ENCODE results near the gene BSN. TPM values are rescaled to one million over a fixed set of nuclear protein-coding genes. Genes with fewer than 3 reads are reported as not detected.

BSN gene
- total RNA-seq, 4 donors from 2014 or later, result under 0.01 to 0.32 (median 0.27) TPM; not detected in 1

GRCh38 chr3:49531715-49532114 is 22.6 kb upstream of the BSN start:
- WGBS, 2 donors (ENCODE audit: low coverage in 1 of 2), result 96% methylated on average over 16 of the region's 16 CpGs; no CpG with 5 or more reads in 1 of the 2 donors
- no peak for TF ChIP-seq POLR2A (IDR thresholded peaks at IDR 0.05)
- no peak for TF ChIP-seq EP300 (IDR thresholded peaks at IDR 0.05; ENCODE audit: low read depth)
- TF ChIP-seq, protein P1, sequence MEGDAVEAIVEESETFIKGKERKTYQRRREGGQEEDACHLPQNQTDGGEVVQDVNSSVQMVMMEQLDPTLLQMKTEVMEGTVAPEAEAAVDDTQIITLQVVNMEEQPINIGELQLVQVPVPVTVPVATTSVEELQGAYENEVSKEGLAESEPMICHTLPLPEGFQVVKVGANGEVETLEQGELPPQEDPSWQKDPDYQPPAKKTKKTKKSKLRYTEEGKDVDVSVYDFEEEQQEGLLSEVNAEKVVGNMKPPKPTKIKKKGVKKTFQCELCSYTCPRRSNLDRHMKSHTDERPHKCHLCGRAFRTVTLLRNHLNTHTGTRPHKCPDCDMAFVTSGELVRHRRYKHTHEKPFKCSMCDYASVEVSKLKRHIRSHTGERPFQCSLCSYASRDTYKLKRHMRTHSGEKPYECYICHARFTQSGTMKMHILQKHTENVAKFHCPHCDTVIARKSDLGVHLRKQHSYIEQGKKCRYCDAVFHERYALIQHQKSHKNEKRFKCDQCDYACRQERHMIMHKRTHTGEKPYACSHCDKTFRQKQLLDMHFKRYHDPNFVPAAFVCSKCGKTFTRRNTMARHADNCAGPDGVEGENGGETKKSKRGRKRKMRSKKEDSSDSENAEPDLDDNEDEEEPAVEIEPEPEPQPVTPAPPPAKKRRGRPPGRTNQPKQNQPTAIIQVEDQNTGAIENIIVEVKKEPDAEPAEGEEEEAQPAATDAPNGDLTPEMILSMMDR (IDR thresholded peaks at IDR 0.05), result no peak
- TF ChIP-seq POLR2AphosphoS5 (IDR thresholded peaks at IDR 0.05), result no peak
- in situ Hi-C loops (cut with MboI; ENCODE audit: low pct_ligation_motif_present in 1 of 4, low pct_unique_long_range_greater_than_20kb in 1 of 4, low sequenced_read_pairs in 3 of 4), result loop anchor here in 1 of 4 donors (10.0 kb wide), 1 partner anchor 143 kb away; the partner anchor contains the start of gene APEH
- intact Hi-C loops (cut with DNase I; ENCODE audit: low total_unique reads), result no loop called here
- peaks cover 0 to 23% (median 8%) of the 10 kb centered on the region in 4 donors for H3K36me3 ChIP-seq
- peaks cover 0 to 5% (median 0%) of the 10 kb centered on the region in 4 donors for H3K4me1 ChIP-seq
- no peak overlapping the region for H3K27ac ChIP-seq
- H3K27me3 ChIP-seq, result no peaks in the 10 kb centered on the region
- DNase-seq, result no peak
- no peaks in the 10 kb centered on the region for H3K9me3 ChIP-seq
- H3K4me3 ChIP-seq, result no peak overlapping the region

DNA sequence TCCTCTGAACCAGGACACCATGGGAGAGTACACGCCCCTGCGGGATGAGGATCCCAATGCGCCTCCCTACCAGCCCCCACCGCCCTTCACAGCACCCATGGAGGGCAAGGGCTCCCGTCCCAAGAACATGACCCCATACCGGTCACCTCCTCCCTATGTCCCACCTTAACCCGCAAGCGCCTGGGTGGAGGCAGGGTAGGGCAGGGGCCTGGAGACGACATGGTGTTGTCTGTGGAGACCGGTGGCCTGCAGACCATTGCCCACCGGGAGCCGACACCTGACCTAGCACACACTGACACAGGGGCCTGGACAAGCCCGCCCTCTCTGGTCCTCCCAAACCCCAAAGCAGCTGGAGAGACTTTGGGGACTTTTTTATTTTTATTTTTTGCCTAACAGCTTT is 21.2 kb upstream of the BSN start:
- in situ Hi-C loops (cut with MboI; ENCODE audit: low pct_ligation_motif_present in 1 of 4, low pct_unique_long_range_greater_than_20kb in 1 of 4, low sequenced_read_pairs in 3 of 4) (loop anchor here in 1 of 4 donors (10.0 kb wide), 1 partner anchor 142 kb away; the partner anchor contains the start of gene APEH), intact Hi-C loops (cut with DNase I; ENCODE audit: low total_unique reads) (no loop called here)
- H3K36me3 ChIP-seq, result peaks cover 0 to 23% (median 8%) of the 10 kb centered on the region in 4 donors
- DNase-seq, result no peak
- no peak overlapping the region for H3K4me3 ChIP-seq
- H3K4me1 ChIP-seq, result peaks cover 0 to 5% (median 0%) of the 10 kb centered on the region in 4 donors
- TF ChIP-seq EP300 (IDR thresholded peaks at IDR 0.05; ENCODE audit: low read depth), result no peak
- no peak for TF ChIP-seq POLR2AphosphoS5 (IDR thresholded peaks at IDR 0.05)
- TF ChIP-seq, protein P1 (IDR thresholded peaks at IDR 0.05), result no peak
- no peak for TF ChIP-seq POLR2A (IDR thresholded peaks at IDR 0.05)
- H3K27ac ChIP-seq, result no peak overlapping the region
- H3K9me3 ChIP-seq, result no peaks in the 10 kb centered on the region
- 96% methylated on average over 10 of the region's 13 CpGs; no CpG with 5 or more reads in 1 of the 2 donors for WGBS, 2 donors (ENCODE audit: low coverage in 1 of 2)
- H3K27me3 ChIP-seq, result no peaks in the 10 kb centered on the region

DNA sequence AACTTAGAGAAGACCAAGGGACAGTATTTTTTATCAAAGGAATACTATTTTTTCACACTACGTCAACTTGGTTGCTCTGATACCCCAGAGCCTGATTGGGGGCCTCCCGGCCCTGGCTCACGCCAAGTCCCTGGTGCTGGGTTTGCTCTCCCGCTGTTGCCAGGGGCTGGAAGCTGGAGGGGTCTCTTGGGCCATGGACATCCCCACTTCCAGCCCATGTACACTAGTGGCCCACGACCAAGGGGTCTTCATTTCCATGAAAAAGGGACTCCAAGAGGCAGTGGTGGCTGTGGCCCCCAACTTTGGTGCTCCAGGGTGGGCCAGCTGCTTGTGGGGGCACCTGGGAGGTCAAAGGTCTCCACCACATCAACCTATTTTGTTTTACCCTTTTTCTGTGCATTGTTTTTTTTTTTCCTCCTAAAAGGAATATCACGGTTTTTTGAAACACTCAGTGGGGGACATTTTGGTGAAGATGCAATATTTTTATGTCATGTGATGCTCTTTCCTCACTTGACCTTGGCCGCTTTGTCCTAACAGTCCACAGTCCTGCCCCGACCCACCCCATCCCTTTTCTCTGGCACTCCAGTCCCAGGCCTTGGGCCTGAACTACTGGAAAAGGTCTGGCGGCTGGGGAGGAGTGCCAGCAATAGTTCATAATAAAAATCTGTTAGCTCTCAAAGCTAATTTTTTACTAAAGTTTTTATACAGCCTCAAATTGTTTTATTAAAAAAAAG is 20.3 kb upstream of the BSN start:
- H3K4me1 ChIP-seq, result peaks cover 0 to 5% (median 0%) of the 10 kb centered on the region in 4 donors
- H3K4me3 ChIP-seq, result no peak overlapping the region
- TF ChIP-seq POLR2A (IDR thresholded peaks at IDR 0.05) (no peak), POLR2AphosphoS5 (IDR thresholded peaks at IDR 0.05) (no peak), EP300 (IDR thresholded peaks at IDR 0.05; ENCODE audit: low read depth) (no peak)
- TF ChIP-seq, protein P1 (IDR thresholded peaks at IDR 0.05), result no peak
- H3K27me3 ChIP-seq, result no peaks in the 10 kb centered on the region
- H3K9me3 ChIP-seq, result no peaks in the 10 kb centered on the region
- WGBS, 2 donors (ENCODE audit: low coverage in 1 of 2), result 60 to 84% methylated on average over 1 to 9 of the region's 9 CpGs
- in situ Hi-C loops (cut with MboI; ENCODE audit: low pct_ligation_motif_present in 1 of 4, low pct_unique_long_range_greater_than_20kb in 1 of 4, low sequenced_read_pairs in 3 of 4), result loop anchor here in 1 of 4 donors (10.0 kb wide), 1 partner anchor 141 kb away; the partner anchor contains the start of gene APEH
- H3K27ac ChIP-seq, result peak overlapping the region; percentile 20 to 56 (median 34)
- DNase-seq, result no peak
- intact Hi-C loops (cut with DNase I; ENCODE audit: low total_unique reads), result no loop called here
- H3K36me3 ChIP-seq, result peaks cover 0 to 23% (median 8%) of the 10 kb centered on the region in 4 donors
